ENCODE data around the gene SUGCT.

The SUGCT gene

DNA sequence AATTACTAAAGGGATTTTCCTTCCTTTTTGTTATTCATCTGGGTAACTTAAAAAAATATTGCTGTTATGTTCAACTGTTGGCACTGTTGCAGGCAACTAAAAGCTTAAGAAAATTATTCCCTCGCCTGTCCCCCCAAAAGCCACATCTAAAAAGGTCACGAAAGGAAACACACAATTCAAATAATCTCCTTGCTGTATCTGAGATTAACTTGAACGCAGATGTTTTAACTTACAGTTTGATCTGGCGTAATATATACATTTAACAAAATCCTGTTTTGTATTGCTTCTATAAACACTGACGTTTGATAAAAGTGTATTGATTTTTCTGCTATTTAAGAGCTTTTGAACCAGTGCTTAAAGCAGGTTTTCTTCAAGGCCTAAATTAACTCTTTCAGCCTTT is 432.1 kb downstream of the SUGCT start:
- TF ChIP-seq, protein P1, sequence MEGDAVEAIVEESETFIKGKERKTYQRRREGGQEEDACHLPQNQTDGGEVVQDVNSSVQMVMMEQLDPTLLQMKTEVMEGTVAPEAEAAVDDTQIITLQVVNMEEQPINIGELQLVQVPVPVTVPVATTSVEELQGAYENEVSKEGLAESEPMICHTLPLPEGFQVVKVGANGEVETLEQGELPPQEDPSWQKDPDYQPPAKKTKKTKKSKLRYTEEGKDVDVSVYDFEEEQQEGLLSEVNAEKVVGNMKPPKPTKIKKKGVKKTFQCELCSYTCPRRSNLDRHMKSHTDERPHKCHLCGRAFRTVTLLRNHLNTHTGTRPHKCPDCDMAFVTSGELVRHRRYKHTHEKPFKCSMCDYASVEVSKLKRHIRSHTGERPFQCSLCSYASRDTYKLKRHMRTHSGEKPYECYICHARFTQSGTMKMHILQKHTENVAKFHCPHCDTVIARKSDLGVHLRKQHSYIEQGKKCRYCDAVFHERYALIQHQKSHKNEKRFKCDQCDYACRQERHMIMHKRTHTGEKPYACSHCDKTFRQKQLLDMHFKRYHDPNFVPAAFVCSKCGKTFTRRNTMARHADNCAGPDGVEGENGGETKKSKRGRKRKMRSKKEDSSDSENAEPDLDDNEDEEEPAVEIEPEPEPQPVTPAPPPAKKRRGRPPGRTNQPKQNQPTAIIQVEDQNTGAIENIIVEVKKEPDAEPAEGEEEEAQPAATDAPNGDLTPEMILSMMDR (IDR thresholded peaks at IDR 0.05; ENCODE audit: low read depth, low read length, missing control alignments) = no peak
- no peak for DNase-seq (ENCODE audit: extremely low read depth, low read depth)
- no peak overlapping the region for H3K4me3 ChIP-seq (replicated peaks; ENCODE audit: low read depth, low read length)

GRCh38 chr7:40569326-40569725 is 434.5 kb downstream of the SUGCT start:
- no peak overlapping the region for H3K4me3 ChIP-seq (replicated peaks; ENCODE audit: low read depth, low read length)
- DNase-seq (ENCODE audit: extremely low read depth, low read depth) = no peak
- TF ChIP-seq, protein P1 (IDR thresholded peaks at IDR 0.05; ENCODE audit: low read depth, low read length, missing control alignments) = no peak

GRCh38 chr7:40570223-40570622 is 435.4 kb downstream of the SUGCT start:
- no peak for DNase-seq (ENCODE audit: extremely low read depth, low read depth)
- H3K4me3 ChIP-seq (replicated peaks; ENCODE audit: low read depth, low read length) = no peak overlapping the region
- TF ChIP-seq, protein P1 (IDR thresholded peaks at IDR 0.05; ENCODE audit: low read depth, low read length, missing control alignments) = no peak

- H3K4me3 ChIP-seq (replicated peaks; ENCODE audit: low read depth, low read length) = no peak overlapping the region
- peak; percentile 97 for DNase-seq (ENCODE audit: extremely low read depth, low read depth)
- TF ChIP-seq, protein P1 (IDR thresholded peaks at IDR 0.05; ENCODE audit: low read depth, low read length, missing control alignments) = no peak
Measured at GRCh38 chr7:40571796-40572195, 437.0 kb downstream of the SUGCT start.

- TF ChIP-seq, protein P1 (IDR thresholded peaks at IDR 0.05; ENCODE audit: low read depth, low read length, missing control alignments) = no peak
- no peak for DNase-seq (ENCODE audit: extremely low read depth, low read depth)
Measured at GRCh38 chr7:40572810-40573465, 438.1 kb downstream of the SUGCT start.

GRCh38 chr7:40579401-40579800 is 444.6 kb downstream of the SUGCT start:
- no peak overlapping the region for H3K4me3 ChIP-seq (replicated peaks; ENCODE audit: low read depth, low read length)
- no peak for DNase-seq (ENCODE audit: extremely low read depth, low read depth)
- TF ChIP-seq, protein P1 (IDR thresholded peaks at IDR 0.05; ENCODE audit: low read depth, low read length, missing control alignments) = no peak

More at GRCh38 chr7:40572810-40573465, 438.1 kb downstream of the SUGCT start:
- H3K4me3 ChIP-seq (replicated peaks; ENCODE audit: low read depth, low read length) = no peak overlapping the region

DNA sequence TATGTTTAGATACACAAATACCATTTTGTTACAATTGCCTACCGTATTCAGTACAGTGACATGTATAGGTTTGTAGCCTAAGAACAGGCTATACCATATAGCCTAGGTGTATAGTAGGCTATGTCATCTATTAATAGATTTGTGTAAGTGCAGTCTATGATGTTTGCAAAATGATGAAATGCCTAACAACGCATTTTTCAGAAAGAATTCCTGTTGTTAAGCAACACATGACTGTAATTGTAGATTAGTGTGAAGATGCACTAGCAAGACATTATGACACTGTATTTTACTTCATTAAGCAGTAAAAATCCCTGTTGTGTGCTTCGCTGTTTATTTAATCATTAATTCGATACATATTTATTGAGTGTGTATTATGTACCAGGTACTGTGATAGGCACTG is 446.0 kb downstream of the SUGCT start:
- DNase-seq (ENCODE audit: extremely low read depth, low read depth) = no peak
- no peak overlapping the region for H3K4me3 ChIP-seq (replicated peaks; ENCODE audit: low read depth, low read length)
- TF ChIP-seq, protein P1 (IDR thresholded peaks at IDR 0.05; ENCODE audit: low read depth, low read length, missing control alignments) = no peak
